HepG2 (cell line): ENCODE measurements around the gene EZH1. TPM values are rescaled to one million over a fixed set of nuclear protein-coding genes. Genes with fewer than 3 reads are reported as not detected.

Experiments used
- ATF3 ChIP-seq: sonication (generic); formaldehyde crosslinking; IDR thresholded peaks from 2 replicates; pipeline ENCODE4 v1.4.0; 2020; ENCODE audit warnings: missing genetic modification reagents
- CBX2 ChIP-seq, 2 experiments: fragments of 200-600 bp in 1 of 2; sonication (generic); formaldehyde crosslinking in 1 of 2; IDR thresholded peaks; 2 replicates each; pipeline versions ENCODE4 v1.7.0 to v1.8.1; 2018 to 2022; ENCODE audit warnings: low read depth in 2 of 2, low read length in 1 of 2, mild to moderate bottlenecking in 1 of 2, missing genetic modification reagents in 1 of 2
- GABPA ChIP-seq, 2 experiments: IDR thresholded peaks; 2 replicates each; pipeline ENCODE4 v1.6.1; 2011 to 2016; ENCODE audit warnings: low read depth in 2 of 2, low read length in 1 of 2, missing biosample characterization in 1 of 2, missing genetic modification characterization in 1 of 2
- HMGXB4 ChIP-seq, 2 experiments: sonication (generic) in 1 of 2; formaldehyde crosslinking in 1 of 2; IDR thresholded peaks; 2 replicates each; pipeline versions ENCODE4 v1.4.0 to v1.6.1; 2018 to 2020; ENCODE audit warnings: missing genetic modification reagents in 2 of 2, borderline replicate concordance in 1 of 2, low read depth in 1 of 2, mild to moderate bottlenecking in 1 of 2, missing biosample characterization in 1 of 2
- HNF1B ChIP-seq: sonication (generic); formaldehyde crosslinking; IDR thresholded peaks from 2 replicates; pipeline ENCODE4 v1.5.1; 2020; ENCODE audit warnings: mild to moderate bottlenecking, moderate library complexity, missing genetic modification reagents
- HOXA5 ChIP-seq: sonication (generic); formaldehyde crosslinking; IDR thresholded peaks from 2 replicates; pipeline ENCODE4 v1.4.0; 2020; ENCODE audit warnings: missing genetic modification reagents
- NFYB ChIP-seq: sonication (generic); formaldehyde crosslinking; IDR thresholded peaks from 2 replicates; pipeline ENCODE4 v1.4.0; 2020; ENCODE audit warnings: missing genetic modification reagents
- PHF21A ChIP-seq: sonication (generic); formaldehyde crosslinking; IDR thresholded peaks from 2 replicates; pipeline ENCODE4 v1.5.0; 2020; ENCODE audit warnings: mild to moderate bottlenecking, missing genetic modification reagents
- RFXAP ChIP-seq: sonication (generic); formaldehyde crosslinking; IDR thresholded peaks from 2 replicates; pipeline ENCODE4 v1.4.0; 2020; ENCODE audit warnings: missing genetic modification reagents, borderline replicate concordance
- TGIF2 ChIP-seq: IDR thresholded peaks from 2 replicates; pipeline ENCODE4 v1.6.1; 2016; ENCODE audit warnings: control low read depth, missing compliant biosample characterization
- U2AF2 ChIP-seq: fragments of 200-400 bp; formaldehyde crosslinking; IDR thresholded peaks from 2 replicates; pipeline ENCODE4 v1.6.1; 2017; ENCODE audit warnings: low read depth, mild to moderate bottlenecking, low read length
- ZBTB1 ChIP-seq: sonication (generic); formaldehyde crosslinking; IDR thresholded peaks from 2 replicates; pipeline ENCODE4 v1.4.0; 2020; ENCODE audit warnings: missing genetic modification reagents, borderline replicate concordance
- ZBTB38 ChIP-seq: sonication (generic); formaldehyde crosslinking; IDR thresholded peaks from 2 replicates; pipeline ENCODE4 v1.5.1; 2020; ENCODE audit warnings: mild to moderate bottlenecking, missing genetic modification reagents
- ZBTB4 ChIP-seq: sonication (generic); formaldehyde crosslinking; IDR thresholded peaks from 2 replicates; pipeline ENCODE4 v1.4.0; 2020; ENCODE audit warnings: missing genetic modification reagents, mild to moderate bottlenecking, borderline replicate concordance
- ZFP62 ChIP-seq: sonication (generic); formaldehyde crosslinking; IDR thresholded peaks from 2 replicates; pipeline ENCODE4 v1.4.0; 2020; ENCODE audit warnings: missing genetic modification reagents
- ZNF12 ChIP-seq: sonication (generic); formaldehyde crosslinking; IDR thresholded peaks from 2 replicates; pipeline ENCODE4 v1.5.0; 2020; ENCODE audit warnings: missing genetic modification reagents
- ZNF607 ChIP-seq: sonication (generic); formaldehyde crosslinking; IDR thresholded peaks from 2 replicates; pipeline ENCODE4 v1.5.1; 2020; ENCODE audit warnings: missing genetic modification reagents, mild to moderate bottlenecking, borderline replicate concordance
- polyA plus RNA-seq, 8 experiments: library from polyadenylated mRNA; depleted of rRNA in 3 of 8; stranded (reverse) in 7 of 8; unstranded in 1 of 8; fragments of >200 nt; fragmentation: Illumina TruSeq in 4 of 8; extraction: Trizol in 4 of 8; gene quantifications; 2 replicates each; pipeline versions ENCODE4 v1.2.1 to v1.2.3, GENCODE V29; 2011 to 2016; ENCODE audit warnings: low read depth in 4 of 8, missing spikeins in 1 of 8, mixed read lengths in 1 of 8; ENCODE audit not compliant: insufficient read depth in 1 of 8
- total RNA-seq, 5 experiments: library from RNA; depleted of rRNA; stranded (reverse); fragments of >200 nt; fragmentation: Illumina TruSeq; extraction: Trizol; gene quantifications; 2 replicates each; pipeline ENCODE4 v1.2.3, GENCODE V29; 2016; ENCODE audit warnings: low read depth in 1 of 5
- TF ChIP-seq, protein P1 (sequence below): sonication (generic); formaldehyde crosslinking; IDR thresholded peaks from 2 replicates; pipeline ENCODE4 v1.8.1; 2023; ENCODE audit warnings: mild to moderate bottlenecking, inconsistent platforms, moderate library complexity, missing genetic modification reagents, borderline replicate concordance

EZH1 gene
- total and polyA plus RNA-seq, 2 of the 13 experiments (the other 11 are each of a cell fraction or from before 2014, with no cell fraction given) = 11.6 to 24.0 TPM

DNA sequence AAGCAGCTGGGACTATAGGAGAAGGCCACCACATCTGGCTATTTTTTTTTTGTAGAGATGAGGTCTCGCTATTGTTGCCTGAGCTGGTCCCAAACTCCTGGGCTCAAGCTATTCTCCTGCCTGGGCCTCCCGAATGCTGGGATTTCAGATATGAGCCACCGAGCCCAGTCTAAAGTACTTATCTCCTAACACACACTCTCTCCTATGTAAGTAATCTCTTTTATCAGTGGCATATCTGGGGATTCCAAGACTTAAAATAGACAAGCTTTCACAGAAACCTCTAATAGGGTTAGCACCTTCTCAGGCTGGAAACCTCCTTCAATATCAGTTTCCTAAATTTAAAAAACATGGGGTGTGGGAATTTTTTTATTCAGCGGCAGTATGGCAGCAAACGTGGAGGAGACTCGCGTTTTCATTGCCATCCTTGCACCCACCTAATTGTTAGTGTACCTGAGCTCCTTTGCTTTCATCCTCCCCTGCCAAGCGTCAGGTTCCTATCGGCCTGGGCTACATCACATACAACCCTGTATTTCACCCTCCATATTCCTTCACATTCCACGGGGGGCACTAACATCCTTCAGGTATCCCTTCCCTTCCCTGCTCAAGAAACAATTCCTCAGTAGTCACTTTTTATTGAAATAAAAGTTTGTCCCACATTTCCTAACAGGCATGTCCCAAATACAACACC is 1.1 kb downstream of the EZH1 start (continued):
- TF ChIP-seq ATF3 (no peak), ZFP62 (no peak), PHF21A (CRISPR knock-in tag) (no peak), TGIF2 (CRISPR knock-in tag) (no peak), RFXAP (CRISPR knock-in tag) (no peak), ZBTB1 (CRISPR knock-in tag) (no peak), U2AF2 (no peak), HOXA5 (0 out of 2 replicates have a peak, but pooled peaks have one; percentile 4), ZNF607 (CRISPR knock-in tag) (no peak), CBX2 (IDR thresholded peaks at IDR 0.05; ENCODE audit: low read depth, low read length) (no peak), CBX2 (CRISPR knock-in tag; IDR thresholded peaks at IDR 0.05; ENCODE audit: low read depth) (no peak), HNF1B (no peak), ZBTB38 (CRISPR knock-in tag) (no peak), NFYB (CRISPR knock-in tag) (no peak), HMGXB4 (CRISPR knock-in tag; IDR thresholded peaks at IDR 0.05; ENCODE audit: borderline replicate concordance in 1 of 2, low read depth in 1 of 2) (no peak), ZBTB4 (CRISPR knock-in tag) (no peak), GABPA (IDR thresholded peaks at IDR 0.05; ENCODE audit: low read depth, low read length) (no peak), GABPA (CRISPR knock-in tag; IDR thresholded peaks at IDR 0.05; ENCODE audit: low read depth) (peak; percentile 33; the same call in 1 of the 2 replicates), ZNF12 (CRISPR knock-in tag) (no peak)
- TF ChIP-seq, protein P1, sequence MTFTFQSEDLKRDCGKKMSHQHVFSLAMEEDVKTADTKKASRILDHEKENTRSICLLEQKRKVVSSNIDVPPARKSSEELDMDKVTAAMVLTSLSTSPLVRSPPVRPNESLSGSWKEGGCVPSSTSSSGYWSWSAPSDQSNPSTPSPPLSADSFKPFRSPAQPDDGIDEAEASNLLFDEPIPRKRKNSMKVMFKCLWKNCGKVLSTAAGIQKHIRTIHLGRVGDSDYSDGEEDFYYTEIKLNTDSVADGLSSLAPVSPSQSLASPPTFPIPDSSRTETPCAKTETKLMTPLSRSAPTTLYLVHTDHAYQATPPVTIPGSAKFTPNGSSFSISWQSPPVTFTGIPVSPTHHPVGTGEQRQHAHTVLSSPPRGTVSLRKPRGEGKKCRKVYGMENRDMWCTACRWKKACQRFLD (CRISPR knock-in tag) = 0 out of 2 replicates have a peak, but pooled peaks have one; percentile 6
